Effector memory CD4-positive, alpha-beta T cell (primary cell): ENCODE results near the gene KIAA0825.

ENCODE experiments used
- DNase-seq, 3 donors: peaks; one replicate each; pipeline ENCODE4 v3.0.0-alpha.2; 2020
- H3K27ac ChIP-seq: 2 replicates; pipeline ENCODE4 v1.7.0; 2013; ENCODE audit warnings: mild to moderate bottlenecking, low read length, moderate library complexity; ENCODE audit not compliant: insufficient read depth, poor library complexity, severe bottlenecking
- H3K27me3 ChIP-seq: replicated peaks from 2 replicates; pipeline ENCODE4 v1.7.0; 2013; ENCODE audit warnings: mild to moderate bottlenecking, low read length; ENCODE audit not compliant: insufficient read depth, control insufficient read depth, poor library complexity, severe bottlenecking
- H3K36me3 ChIP-seq: 2 replicates; pipeline ENCODE4 v1.7.0; 2013; ENCODE audit warnings: mild to moderate bottlenecking, low read length, moderate library complexity; ENCODE audit not compliant: control insufficient read depth, insufficient read depth
- H3K4me1 ChIP-seq: 2 replicates; pipeline ENCODE4 v1.7.0; 2013; ENCODE audit warnings: low read length, mild to moderate bottlenecking; ENCODE audit not compliant: control insufficient read depth, insufficient read depth, poor library complexity, severe bottlenecking
- H3K4me3 ChIP-seq: 2 replicates; pipeline ENCODE4 v1.7.0; 2013; ENCODE audit warnings: low read length, low read depth, mild to moderate bottlenecking; ENCODE audit not compliant: insufficient read depth, poor library complexity, severe bottlenecking
- H3K9me3 ChIP-seq: 2 replicates; pipeline ENCODE4 v1.7.0; 2013; ENCODE audit warnings: mild to moderate bottlenecking, low read length, moderate library complexity; ENCODE audit not compliant: control insufficient read depth

KIAA0825 gene

DNA sequence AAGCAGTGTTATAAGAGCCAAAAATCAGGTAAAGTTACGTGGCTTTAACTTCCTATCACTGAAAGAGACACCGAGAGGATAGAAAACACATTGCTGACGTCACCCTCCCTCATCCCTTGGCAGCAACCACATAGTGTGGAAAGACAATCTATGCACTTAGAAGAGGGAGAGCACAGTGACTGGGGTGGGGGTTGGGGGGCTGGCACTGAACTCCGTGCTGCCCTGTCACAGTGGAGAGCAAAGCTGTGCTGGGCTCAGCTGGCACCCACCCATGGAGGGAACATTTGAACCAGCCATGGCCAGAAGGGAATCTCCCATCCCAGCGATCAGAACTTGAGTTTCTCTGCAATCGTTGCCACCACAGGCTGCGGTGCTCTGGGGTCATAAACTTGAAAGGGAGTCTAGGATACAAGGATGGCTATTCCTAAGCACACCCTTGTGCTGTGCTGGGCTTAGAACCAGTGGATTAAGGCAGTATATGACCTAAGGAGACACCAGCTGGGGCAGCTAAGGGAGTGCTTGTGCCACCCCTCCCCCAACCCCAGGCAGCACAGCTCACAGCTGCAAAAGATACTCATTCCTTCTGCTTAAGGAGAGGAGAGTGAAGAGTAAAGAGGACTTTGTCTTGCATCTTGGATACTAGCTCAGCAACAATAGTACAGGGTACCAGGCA lies 73.4 kb downstream of the KIAA0825 start:
- no peaks in the 10 kb centered on the region for H3K27me3 ChIP-seq
- no peaks in the 10 kb centered on the region for H3K4me1 ChIP-seq
- H3K4me3 ChIP-seq = no peak overlapping the region
- no peak for DNase-seq
- H3K9me3 ChIP-seq = no peaks in the 10 kb centered on the region
- no peak overlapping the region for H3K27ac ChIP-seq
- no peaks in the 10 kb centered on the region for H3K36me3 ChIP-seq

GRCh38 chr5:94544031-94544650 lies 74.3 kb downstream of the KIAA0825 start:
- Histone ChIP-seq H3K9me3 (no peaks in the 10 kb centered on the region), H3K36me3 (no peaks in the 10 kb centered on the region), H3K27me3 (no peaks in the 10 kb centered on the region), H3K4me3 (no peak overlapping the region), H3K4me1 (no peaks in the 10 kb centered on the region), H3K27ac (no peak overlapping the region)
- no peak for DNase-seq

DNA sequence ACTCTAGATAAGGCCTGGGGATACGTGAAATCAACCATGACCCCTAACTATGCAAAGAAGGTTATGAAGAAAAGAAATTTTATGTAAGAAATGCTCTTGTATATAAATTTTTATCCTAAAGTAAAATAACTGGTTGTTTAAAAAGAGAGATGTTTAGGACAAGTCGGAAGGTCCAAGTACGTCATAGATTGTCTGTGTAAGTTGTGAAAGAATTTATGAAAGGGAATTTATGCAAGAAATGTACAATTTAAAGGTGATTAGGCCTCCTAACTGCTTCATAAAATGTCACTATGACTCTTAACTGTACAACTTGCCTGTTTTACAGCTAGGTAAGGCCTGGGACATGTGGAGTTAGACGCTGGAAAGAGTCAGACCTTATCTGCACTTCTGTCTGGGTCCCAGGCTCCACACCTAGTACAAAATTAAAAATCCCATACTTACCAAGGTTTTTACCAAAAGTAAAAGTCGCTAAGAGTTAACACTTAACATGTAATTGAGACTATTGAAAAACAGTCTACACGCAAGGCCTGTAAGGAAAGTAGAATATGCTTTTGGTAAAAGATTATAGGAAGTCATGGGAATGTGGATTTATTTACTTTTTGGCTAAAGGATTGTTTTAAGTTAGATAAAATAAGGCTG lies 77.4 kb downstream of the KIAA0825 start:
- H3K9me3 ChIP-seq = no peaks in the 10 kb centered on the region
- DNase-seq = no peak
- no peak overlapping the region for H3K4me3 ChIP-seq
- H3K36me3 ChIP-seq = no peaks in the 10 kb centered on the region
- H3K4me1 ChIP-seq = no peaks in the 10 kb centered on the region
- no peak overlapping the region for H3K27ac ChIP-seq
- no peaks in the 10 kb centered on the region for H3K27me3 ChIP-seq

GRCh38 chr5:94538260-94538659 lies 80.1 kb downstream of the KIAA0825 start:
- DNase-seq = no peak
- H3K27ac ChIP-seq = no peak overlapping the region
- H3K4me3 ChIP-seq = no peak overlapping the region
- no peaks in the 10 kb centered on the region for H3K9me3 ChIP-seq
- no peaks in the 10 kb centered on the region for H3K27me3 ChIP-seq
- no peaks in the 10 kb centered on the region for H3K36me3 ChIP-seq
- no peaks in the 10 kb centered on the region for H3K4me1 ChIP-seq

DNA sequence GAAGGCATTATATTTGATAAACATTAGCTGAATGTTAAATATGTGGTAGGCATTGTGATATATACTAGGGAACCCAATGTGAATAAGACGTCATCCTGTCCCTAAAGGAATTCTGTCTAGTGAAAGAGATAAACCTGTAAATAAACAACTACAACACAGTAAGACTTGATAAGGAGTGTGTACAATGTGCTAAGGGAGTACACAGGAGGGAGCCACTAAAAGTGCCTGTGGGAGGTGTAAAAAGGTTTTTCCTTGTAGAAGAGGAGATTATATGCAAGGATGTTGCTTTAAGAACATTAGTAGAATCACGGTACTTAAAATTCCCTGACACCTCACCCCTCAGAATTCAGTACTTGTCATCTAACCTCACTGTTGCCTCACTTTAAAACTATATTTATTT lies 91.7 kb downstream of the KIAA0825 start:
- no peaks in the 10 kb centered on the region for H3K36me3 ChIP-seq
- no peak overlapping the region for H3K4me3 ChIP-seq
- no peaks in the 10 kb centered on the region for H3K27me3 ChIP-seq
- no peaks in the 10 kb centered on the region for H3K4me1 ChIP-seq
- no peak for DNase-seq
- H3K27ac ChIP-seq = no peak overlapping the region
- no peaks in the 10 kb centered on the region for H3K9me3 ChIP-seq

GRCh38 chr5:94524841-94525697 lies 93.3 kb downstream of the KIAA0825 start:
- no peaks in the 10 kb centered on the region for H3K36me3 ChIP-seq
- H3K27ac ChIP-seq = no peak overlapping the region
- no peak overlapping the region for H3K4me3 ChIP-seq
- H3K27me3 ChIP-seq = no peaks in the 10 kb centered on the region
- DNase-seq = peak in 1 of 3 donors; percentile 1
- no peaks in the 10 kb centered on the region for H3K4me1 ChIP-seq
- H3K9me3 ChIP-seq = no peaks in the 10 kb centered on the region

DNA sequence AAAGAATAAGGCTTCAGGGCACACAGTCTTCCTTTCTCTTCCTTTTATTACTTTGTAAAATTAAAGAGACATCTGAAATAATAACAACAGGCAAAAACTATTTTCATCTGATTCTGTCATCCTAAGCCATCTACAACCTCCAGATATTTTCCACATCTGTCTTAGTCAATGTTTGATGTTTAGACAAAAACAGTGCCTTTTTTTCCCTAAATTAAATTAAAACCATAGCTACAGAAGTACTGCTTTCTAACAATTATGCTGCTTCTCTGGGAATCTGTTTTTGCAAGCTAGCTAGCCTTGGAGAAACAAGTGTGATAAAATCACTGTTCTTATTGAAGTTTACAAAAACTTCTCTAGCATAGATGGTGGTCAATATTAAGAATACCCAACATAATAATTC lies 95.4 kb downstream of the KIAA0825 start:
- no peak for DNase-seq
- H3K27me3 ChIP-seq = no peaks in the 10 kb centered on the region
- no peak overlapping the region for H3K4me3 ChIP-seq
- no peaks in the 10 kb centered on the region for H3K36me3 ChIP-seq
- H3K9me3 ChIP-seq = no peaks in the 10 kb centered on the region
- no peaks in the 10 kb centered on the region for H3K4me1 ChIP-seq
- no peak overlapping the region for H3K27ac ChIP-seq

GRCh38 chr5:94522117-94522516 lies 96.3 kb downstream of the KIAA0825 start:
- H3K27me3 ChIP-seq = no peaks in the 10 kb centered on the region
- H3K9me3 ChIP-seq = no peaks in the 10 kb centered on the region
- no peaks in the 10 kb centered on the region for H3K4me1 ChIP-seq
- no peak for DNase-seq
- no peaks in the 10 kb centered on the region for H3K36me3 ChIP-seq
- no peak overlapping the region for H3K4me3 ChIP-seq
- no peak overlapping the region for H3K27ac ChIP-seq

- H3K36me3 ChIP-seq = no peaks in the 10 kb centered on the region
- H3K4me1 ChIP-seq = no peaks in the 10 kb centered on the region
- H3K27ac ChIP-seq = no peak overlapping the region
- no peaks in the 10 kb centered on the region for H3K9me3 ChIP-seq
- no peaks in the 10 kb centered on the region for H3K27me3 ChIP-seq
- no peak for DNase-seq
- H3K4me3 ChIP-seq = no peak overlapping the region
Observed at GRCh38 chr5:94517490-94518488, 100.6 kb downstream of the KIAA0825 start.
